ENCODE results near the gene PEX14. TPM values are rescaled to one million over a fixed set of nuclear protein-coding genes. Genes with fewer than 3 reads are reported as not detected.

Gene PEX14
- total RNA-seq, 2 experiments from 2014 or later: 13.3 to 14.8 TPM

GRCh38 chr1:10494754-10495474, 20.2 kb downstream of the PEX14 start:
- Histone ChIP-seq H3K4me3 (ENCODE audit: low read length) (peak overlapping the region; percentile 53), H3K27ac (ENCODE audit: low read depth in 1 of 2, low read length in 2 of 2) (peak overlapping the region; percentile 50 to 60), H3K9me3 (ENCODE audit: control insufficient read depth in 1 of 2, insufficient read depth in 1 of 2, low read length in 2 of 2) (no peaks in the 10 kb centered on the region), H3K27me3 (ENCODE audit: control insufficient read depth in 1 of 2, insufficient read depth in 2 of 2, low read length in 2 of 2) (no peaks in the 10 kb centered on the region), H3K4me1 (ENCODE audit: insufficient read depth, low read length) (peaks cover 33% of the 10 kb centered on the region), H3K36me3 (ENCODE audit: insufficient read depth, low read length) (peaks cover 3% of the 10 kb centered on the region)
- CTCF ChIA-PET: interaction anchor here (0.6 to 8.3 kb wide), 24 partner anchors 9 to 415 kb away, joined by 3 to 126 read pairs (median 4); partner anchors contain the start of genes CENPS, DFFA and PGD
- POLR2A ChIA-PET: interaction anchor here (0.6 to 3.3 kb wide), 12 partner anchors 9 to 1413 kb away, joined by 3 to 33 read pairs (median 4); partner anchors contain the start of genes CENPS, DFFA, PEX14 and TARDBP
- H3K27ac Mint-ChIP-seq: peak overlapping the region; percentile 93
- H3K9me3 Mint-ChIP-seq: no peaks in the 10 kb centered on the region
- peaks cover 59% of the 10 kb centered on the region for H3K4me1 Mint-ChIP-seq (ENCODE audit: low read depth)
- H3K4me3 Mint-ChIP-seq: peak overlapping the region; percentile 80
- ATAC-seq (ENCODE audit: poor library complexity): peak; percentile 74
- H3K27me3 Mint-ChIP-seq: no peaks in the 10 kb centered on the region
- intact Hi-C loops (cut with DNase I, micrococcal nuclease): loop anchor here (1.0 to 10.0 kb wide), 9 partner anchors 12 to 1150 kb away; partner anchors contain the start of genes CENPS (in 2 of the 2), KIF1B (in 1 of the 2) and PEX14 (in 1 of the 2)
- peak; percentile 99 for TF ChIP-seq CTCF (IDR thresholded peaks at IDR 0.05)
- peak; percentile 53 to 87 (median 78) for DNase-seq
- peaks cover 23% of the 10 kb centered on the region for H3K36me3 Mint-ChIP-seq (ENCODE audit: low read depth)

- ChIA-PET CTCF (interaction anchor here (0.7 to 8.3 kb wide), 18 partner anchors 10 to 415 kb away, joined by 3 to 126 read pairs (median 5); partner anchors contain the start of genes CENPS and DFFA), POLR2A (interaction anchor here (0.6 to 3.3 kb wide), 10 partner anchors 8 to 445 kb away, joined by 3 to 33 read pairs (median 6); partner anchors contain the start of genes CENPS, DFFA and PEX14)
- Mint-ChIP-seq H3K27ac (peak overlapping the region; percentile 93), H3K27me3 (no peaks in the 10 kb centered on the region), H3K4me3 (peak overlapping the region; percentile 80), H3K9me3 (no peaks in the 10 kb centered on the region), H3K4me1 (ENCODE audit: low read depth) (peaks cover 62% of the 10 kb centered on the region), H3K36me3 (ENCODE audit: low read depth) (peaks cover 18% of the 10 kb centered on the region)
- ATAC-seq (ENCODE audit: poor library complexity) (peak; percentile 30), DNase-seq (peak in 1 of 14 experiments; percentile 22)
- Histone ChIP-seq H3K27me3 (ENCODE audit: control insufficient read depth in 1 of 2, insufficient read depth in 2 of 2, low read length in 2 of 2) (no peaks in the 10 kb centered on the region), H3K9me3 (ENCODE audit: control insufficient read depth in 1 of 2, insufficient read depth in 1 of 2, low read length in 2 of 2) (no peaks in the 10 kb centered on the region), H3K36me3 (ENCODE audit: insufficient read depth, low read length) (no peaks in the 10 kb centered on the region), H3K27ac (ENCODE audit: low read depth in 1 of 2, low read length in 2 of 2) (peak overlapping the region; percentile 50 to 60), H3K4me1 (ENCODE audit: insufficient read depth, low read length) (peaks cover 33% of the 10 kb centered on the region), H3K4me3 (ENCODE audit: low read length) (peak overlapping the region; percentile 53)
- intact Hi-C loops (cut with DNase I, micrococcal nuclease): loop anchor here (1.0 to 10.0 kb wide), 8 partner anchors 12 to 1149 kb away; partner anchors contain the start of genes KIF1B (in 1 of the 2) and PEX14 (in 1 of the 2)
- TF ChIP-seq CTCF (IDR thresholded peaks at IDR 0.05): no peak
Measured at GRCh38 chr1:10495475-10495817, 20.7 kb downstream of the PEX14 start.

DNA sequence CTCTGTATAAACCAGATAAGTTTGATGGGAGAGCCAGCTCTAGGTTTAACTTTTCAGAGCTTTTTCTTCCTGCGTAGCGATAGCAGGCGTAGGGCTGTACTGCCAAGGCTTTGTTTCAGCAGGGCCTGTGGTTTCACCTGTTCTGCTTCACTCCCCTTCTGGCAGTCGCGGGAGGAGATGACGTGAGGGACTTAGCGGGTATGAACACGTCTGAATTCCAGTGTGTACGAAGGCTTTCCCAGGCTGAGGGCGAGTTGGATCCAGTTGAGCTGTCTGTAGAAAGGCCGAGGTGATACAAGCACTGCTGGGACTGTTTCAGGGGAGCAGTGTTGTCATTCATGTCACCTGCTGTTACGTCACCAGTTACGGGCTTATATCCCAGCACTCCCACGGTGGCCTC, 21.2 kb downstream of the PEX14 start:
- H3K27ac ChIP-seq (ENCODE audit: low read depth in 1 of 2, low read length in 2 of 2): peak overlapping the region; percentile 50 to 60
- ChIA-PET POLR2A (interaction anchor here (0.7 to 3.3 kb wide), 6 partner anchors 11 to 444 kb away, joined by 4 to 33 read pairs (median 12); partner anchors contain the start of gene CENPS), CTCF (interaction anchor here (1.3 to 8.3 kb wide), 5 partner anchors 11 to 38 kb away, joined by 3 to 126 read pairs (median 6); partner anchors contain the start of gene DFFA)
- DNase-seq: peak in 12 of 14 experiments; percentile 10 to 64 (median 40)
- H3K27me3 ChIP-seq (ENCODE audit: control insufficient read depth in 1 of 2, insufficient read depth in 2 of 2, low read length in 2 of 2): no peaks in the 10 kb centered on the region
- intact Hi-C loops (cut with DNase I, micrococcal nuclease): loop anchor here (1.0 to 10.0 kb wide), 9 partner anchors 11 to 1149 kb away; partner anchors contain the start of genes KIF1B (in 1 of the 2) and PEX14 (in 1 of the 2)
- no peaks in the 10 kb centered on the region for H3K27me3 Mint-ChIP-seq
- H3K27ac Mint-ChIP-seq: peak overlapping the region; percentile 93
- H3K4me3 ChIP-seq (ENCODE audit: low read length): peak overlapping the region; percentile 53
- no peaks in the 10 kb centered on the region for H3K9me3 Mint-ChIP-seq
- TF ChIP-seq CTCF (IDR thresholded peaks at IDR 0.05): no peak
- peaks cover 64% of the 10 kb centered on the region for H3K4me1 Mint-ChIP-seq (ENCODE audit: low read depth)
- H3K4me1 ChIP-seq (ENCODE audit: insufficient read depth, low read length): peaks cover 33% of the 10 kb centered on the region
- H3K9me3 ChIP-seq (ENCODE audit: control insufficient read depth in 1 of 2, insufficient read depth in 1 of 2, low read length in 2 of 2): no peaks in the 10 kb centered on the region
- peak; percentile 65 for ATAC-seq (ENCODE audit: poor library complexity)
- H3K4me3 Mint-ChIP-seq: peak overlapping the region; percentile 80
- no peaks in the 10 kb centered on the region for H3K36me3 ChIP-seq (ENCODE audit: insufficient read depth, low read length)
- H3K36me3 Mint-ChIP-seq (ENCODE audit: low read depth): peaks cover 16% of the 10 kb centered on the region
